H1 (cell line): ENCODE data around the gene RIPOR1. TPM values are rescaled to one million over a fixed set of nuclear protein-coding genes. Genes with fewer than 3 reads are reported as not detected.

Source experiments
- CTCF ChIA-PET: fragments of 300-600 bp; sonication (Branson Sonifier 250); formaldehyde crosslinking; loops from one replicate; lab custom pipeline; 2021; ENCODE audit not compliant: partially characterized antibody; lab: Charles Lee
- POLR2A ChIA-PET: fragments of 300-600 bp; sonication (Branson Sonifier 250); formaldehyde crosslinking; loops from one replicate; lab custom pipeline; 2021; ENCODE audit warnings: inconsistent platforms; ENCODE audit not compliant: partially characterized antibody; lab: Charles Lee
- DNase-seq, 2 experiments: peaks; one replicate each; pipeline versions ENCODE4 v3.0.0 to v3.0.0-alpha.2; 2010 to 2022; ENCODE audit warnings: low spot score in 2 of 2, low read depth in 1 of 2, mixed read lengths in 1 of 2
- FAIRE-seq: peaks from 2 replicates; lab custom pipeline; 2011; peaks lifted over from hg19 to GRCh38; lab: Jason Lieb, UNC
- H2AFZ ChIP-seq: 2 replicates; pipeline ENCODE4 v1.8.1; 2012; ENCODE audit warnings: low read length, inconsistent platforms
- H2AK5ac ChIP-seq: 2 replicates; pipeline ENCODE4 v1.6.1; 2013; ENCODE audit warnings: low read depth, low read length
- H2BK120ac ChIP-seq: replicated peaks from 2 replicates; pipeline ENCODE3; 2013; ENCODE audit warnings: low read depth, low read length, inconsistent platforms
- H2BK12ac ChIP-seq: 2 replicates; pipeline ENCODE4 v1.6.1; 2013; ENCODE audit warnings: low read depth, low read length
- H2BK15ac ChIP-seq: 2 replicates; pipeline ENCODE4 v1.6.1; 2013; ENCODE audit warnings: low read length
- H2BK20ac ChIP-seq: 2 replicates; pipeline ENCODE4 v1.6.1; 2013; ENCODE audit warnings: low read length
- H2BK5ac ChIP-seq: 2 replicates; pipeline ENCODE4 v1.6.1; 2013; ENCODE audit warnings: low read depth, low read length
- H3K14ac ChIP-seq: 2 replicates; pipeline ENCODE4 v1.6.1; 2013; ENCODE audit warnings: inconsistent platforms; ENCODE audit not compliant: insufficient read length
- H3K18ac ChIP-seq: 2 replicates; pipeline ENCODE4 v1.6.1; 2013; ENCODE audit warnings: low read length; ENCODE audit errors: extremely low read depth
- H3K23ac ChIP-seq: 2 replicates; pipeline ENCODE4 v1.6.1; 2013; ENCODE audit warnings: inconsistent platforms; ENCODE audit not compliant: insufficient read length
- H3K23me2 ChIP-seq: 2 replicates; pipeline ENCODE4 v1.6.1; 2013; ENCODE audit warnings: low read depth, low read length
- H3K27ac ChIP-seq: 2 replicates; pipeline ENCODE4 v1.6.1; 2011; ENCODE audit warnings: low read depth, low read length, inconsistent platforms
- H3K27me3 ChIP-seq, 4 experiments: replicated peaks in 1 of 4; 1 replicate in 1 of 4; 2 replicates in 3 of 4; pipeline versions ENCODE4 v1.6.1 to v1.8.1; 2011 to 2013; ENCODE audit warnings: low read length in 3 of 4, mild to moderate bottlenecking in 3 of 4, inconsistent platforms in 2 of 4, mixed read lengths in 2 of 4, moderate library complexity in 1 of 4; ENCODE audit not compliant: control insufficient read depth in 3 of 4, insufficient read depth in 3 of 4; ENCODE audit errors: extremely low read depth in 1 of 4
- H3K36me3 ChIP-seq, 4 experiments: 2 replicates each; pipeline versions ENCODE4 v1.6.1 to v1.8.1; 2011 to 2013; ENCODE audit warnings: mild to moderate bottlenecking in 4 of 4, low read length in 3 of 4, moderate library complexity in 2 of 4, control low read depth in 1 of 4, inconsistent platforms in 1 of 4; ENCODE audit not compliant: insufficient read depth in 4 of 4, control insufficient read depth in 2 of 4
- H3K4ac ChIP-seq: replicated peaks from 2 replicates; pipeline ENCODE3; 2013; ENCODE audit warnings: low read length, low read depth, mixed read lengths, inconsistent platforms; ENCODE audit not compliant: insufficient read length
- H3K4me1 ChIP-seq, 4 experiments: replicated peaks in 1 of 4; 1 replicate in 1 of 4; 2 replicates in 3 of 4; pipeline versions ENCODE4 v1.6.1 to v1.8.1; 2011 to 2013; ENCODE audit warnings: low read length in 3 of 4, inconsistent platforms in 2 of 4, mixed read lengths in 1 of 4; ENCODE audit not compliant: insufficient read depth in 4 of 4, control insufficient read depth in 3 of 4
- H3K4me2 ChIP-seq, 2 experiments: 2 replicates each; pipeline versions ENCODE4 v1.6.1 to v1.8.1; 2011 to 2013; ENCODE audit warnings: low read depth in 2 of 2, low read length in 2 of 2, control low read depth in 1 of 2, inconsistent platforms in 1 of 2, mild to moderate bottlenecking in 1 of 2; ENCODE audit not compliant: insufficient read depth in 1 of 2
- H3K4me3 ChIP-seq, 4 experiments: fragments of 200-600, 300-600 bp in 1 of 4; sonication (generic), shearing (Covaris generic), sonication (Bioruptor Twin) in 1 of 4; 2 replicates each; pipeline versions ENCODE4 v1.5.1 to v1.8.1; 2011 to 2016; ENCODE audit warnings: low read length in 4 of 4, low read depth in 3 of 4, control low read depth in 2 of 4, inconsistent platforms in 2 of 4, mild to moderate bottlenecking in 2 of 4, mixed read lengths in 1 of 4, moderate library complexity in 1 of 4; ENCODE audit not compliant: insufficient read depth in 2 of 4; ENCODE audit errors: extremely low read depth in 1 of 4
- H3K56ac ChIP-seq: replicated peaks from 2 replicates; pipeline ENCODE3; 2013; ENCODE audit warnings: low read depth, mild to moderate bottlenecking, mixed read lengths, low read length, inconsistent platforms; ENCODE audit not compliant: insufficient read length
- H3K79me1 ChIP-seq: 2 replicates; pipeline ENCODE4 v1.6.1; 2013; ENCODE audit warnings: low read depth, low read length, control low read depth
- H3K79me2 ChIP-seq, 2 experiments: 2 replicates each; pipeline versions ENCODE4 v1.6.1 to v1.8.1; 2012 to 2013; ENCODE audit warnings: low read length in 2 of 2, mild to moderate bottlenecking in 2 of 2, inconsistent platforms in 1 of 2; ENCODE audit not compliant: insufficient read depth in 2 of 2, control insufficient read depth in 1 of 2
- H3K9ac ChIP-seq, 4 experiments: replicated peaks in 1 of 4; 1 replicate in 1 of 4; 2 replicates in 3 of 4; pipeline versions ENCODE4 v1.6.1 to v1.8.1; 2011 to 2013; ENCODE audit warnings: low read depth in 3 of 4, low read length in 3 of 4, control low read depth in 2 of 4, mild to moderate bottlenecking in 2 of 4, moderate library complexity in 2 of 4, inconsistent platforms in 1 of 4; ENCODE audit errors: extremely low read depth in 1 of 4
- H3K9me3 ChIP-seq, 2 experiments: 2 replicates each; pipeline versions ENCODE4 v1.6.1 to v1.8.1; 2012 to 2013; ENCODE audit warnings: mild to moderate bottlenecking in 2 of 2, moderate library complexity in 2 of 2, control low read depth in 1 of 2, inconsistent platforms in 1 of 2, low read depth in 1 of 2, low read length in 1 of 2, mixed read lengths in 1 of 2; ENCODE audit not compliant: insufficient read depth in 2 of 2
- H4K20me1 ChIP-seq, 2 experiments: replicated peaks in 1 of 2; 2 replicates each; pipeline versions ENCODE3 to v1.8.1; 2011 to 2013; ENCODE audit warnings: inconsistent platforms in 2 of 2, low read length in 2 of 2, mild to moderate bottlenecking in 1 of 2; ENCODE audit not compliant: insufficient read depth in 2 of 2, control insufficient read depth in 1 of 2
- H4K5ac ChIP-seq: 2 replicates; pipeline ENCODE4 v1.6.1; 2013; ENCODE audit warnings: low read length, low read depth, mixed read lengths, inconsistent platforms; ENCODE audit not compliant: insufficient read length
- H4K8ac ChIP-seq: 2 replicates; pipeline ENCODE4 v1.8.0; 2013; ENCODE audit warnings: mild to moderate bottlenecking, moderate library complexity, low read length, inconsistent platforms; ENCODE audit not compliant: insufficient read depth; ENCODE audit errors: extremely low read depth
- H4K91ac ChIP-seq: replicated peaks from 2 replicates; pipeline ENCODE3; 2013; ENCODE audit warnings: low read length, mixed read lengths, inconsistent platforms; ENCODE audit not compliant: insufficient read length
- CHD2 ChIP-seq: IDR thresholded peaks from 2 replicates; pipeline ENCODE4 v1.6.1; 2012; ENCODE audit warnings: low read length, improper control_type of control experiment
- CREB1 ChIP-seq: IDR thresholded peaks from 2 replicates; pipeline ENCODE4 v1.6.1; 2012; ENCODE audit warnings: inconsistent platforms
- CTBP2 ChIP-seq: IDR thresholded peaks from 2 replicates; pipeline ENCODE4 v1.7.0; 2011; ENCODE audit warnings: borderline replicate concordance, mild to moderate bottlenecking, moderate library complexity, mixed read lengths, low read length; ENCODE audit not compliant: insufficient read depth, insufficient read length
- CTCF ChIP-seq, 3 experiments: IDR thresholded peaks; 1 replicate in 2 of 3; 2 replicates in 1 of 3; pipeline versions ENCODE4 v1.5.1 to v1.6.1; 2011; ENCODE audit warnings: low read length in 3 of 3, mild to moderate bottlenecking in 3 of 3, inconsistent platforms in 2 of 3, low read depth in 1 of 3, moderate library complexity in 1 of 3; ENCODE audit not compliant: insufficient read depth in 1 of 3; ENCODE audit errors: control extremely low read depth in 1 of 3
- EGR1 ChIP-seq: IDR thresholded peaks from 2 replicates; pipeline ENCODE4 v1.6.1; 2011; ENCODE audit warnings: low read depth, low read length, borderline replicate concordance
- NANOG ChIP-seq: IDR thresholded peaks from 2 replicates; pipeline ENCODE4 v1.6.1; 2011; ENCODE audit warnings: low read length, low read depth, mild to moderate bottlenecking, inconsistent platforms; ENCODE audit not compliant: insufficient read depth, poor library complexity, severe bottlenecking
- POLR2A ChIP-seq, 2 experiments: IDR thresholded peaks; 1 replicate in 1 of 2; 2 replicates in 1 of 2; pipeline ENCODE4 v1.6.1; 2011; ENCODE audit warnings: low read depth in 2 of 2, low read length in 2 of 2, mild to moderate bottlenecking in 2 of 2; ENCODE audit errors: control extremely low read depth in 1 of 2
- RAD21 ChIP-seq, 2 experiments: IDR thresholded peaks in 1 of 2; conservative IDR thresholded peaks in 1 of 2; 2 replicates each; pipeline ENCODE4 v1.6.1; 2011; ENCODE audit warnings: low read depth in 2 of 2, low read length in 2 of 2, improper control_type of control experiment in 1 of 2, inconsistent platforms in 1 of 2, mild to moderate bottlenecking in 1 of 2, moderate library complexity in 1 of 2
- RFX5 ChIP-seq: IDR thresholded peaks from 2 replicates; pipeline ENCODE4 v1.6.1; 2011; ENCODE audit warnings: low read depth, low read length, improper control_type of control experiment, borderline replicate concordance
- SIRT6 ChIP-seq: IDR thresholded peaks from one replicate; pipeline ENCODE4 v1.7.1; 2012; ENCODE audit warnings: low read length, inconsistent platforms
- WGBS, 2 experiments: shearing (Covaris generic) in 1 of 2; methylation state at CpG; one replicate each; pipeline versions ENCODE4 v1.1.6 to v1.1.7; 2013 to 2015; ENCODE audit warnings: low lambda C conversion rate in 2 of 2, mixed read lengths in 2 of 2, inconsistent platforms in 1 of 2, low coverage in 1 of 2, missing lambda C conversion rate in 1 of 2; ENCODE audit not compliant: insufficient replicate concordance in 2 of 2, insufficient coverage in 1 of 2, insufficient read length in 1 of 2; ENCODE audit errors: extremely low coverage in 1 of 2, missing lambda C conversion rate in 1 of 2; 5-methylcytosine and 5-hydroxymethylcytosine counted together
- polyA plus RNA-seq, 7 experiments: library from polyadenylated mRNA; depleted of rRNA in 3 of 7; stranded (reverse) in 5 of 7; unstranded in 2 of 7; fragments of >200 nt in 5 of 7; fragments of 200-250 nt in 2 of 7; gene quantifications; 1 replicate in 5 of 7; 2 replicates in 1 of 7; 4 replicates in 1 of 7; pipeline versions ENCODE4 v1.2.1 to v1.2.3, GENCODE V29; 2011 to 2013; ENCODE audit warnings: missing spikeins in 2 of 7, mixed read lengths in 2 of 7
- total RNA-seq: library from RNA; stranded (reverse); fragmentation: NEBNext Ultra II Directional; extraction: Animal tissue kit (Norgen Biotek cat#: 25700); gene quantifications from 2 replicates; pipeline ENCODE4 v1.2.1, GENCODE V29; 2021

The RIPOR1 gene
- total and polyA plus RNA-seq, 2 of the 8 experiments (the other 6 are each of a cell fraction or from before 2014, with no cell fraction given) = 2.7 to 10.1 TPM

- whole genome bisulfite sequencing, 2 experiments = 71% methylated on average over 9 of the region's 9 CpGs; no CpG with 5 or more reads in 1 of the 2 experiments
- Histone ChIP-seq H3K4ac (no peak overlapping the region), H4K20me1 (peaks cover 6 to 30% of the 10 kb centered on the region in 2 experiments)
These were observed 4.5 kb downstream of the RIPOR1 start for GRCh38 chr16:67533024-67533560.

More at GRCh38 chr16:67533024-67533560, 4.5 kb downstream of the RIPOR1 start:
- Histone ChIP-seq H3K4me3 (no peak overlapping the region), H3K14ac (no peak overlapping the region), H3K9me3 (no peaks in the 10 kb centered on the region), H3K27ac (no peak overlapping the region), H3K36me3 (no peaks in the 10 kb centered on the region), H4K5ac (no peak overlapping the region), H2BK5ac (no peak overlapping the region), H2BK120ac (no peak overlapping the region), H3K9ac (no peak overlapping the region), H3K79me1 (no peaks in the 10 kb centered on the region), H3K23ac (no peak overlapping the region), H2BK12ac (no peak overlapping the region), H4K8ac (no peak overlapping the region), H2AK5ac (no peak overlapping the region), H3K27me3 (peaks cover 62 to 98% (median 91%) of the 10 kb centered on the region in 4 experiments), H2BK15ac (no peak overlapping the region), H3K56ac (no peak overlapping the region), H4K91ac (no peak overlapping the region), H2AFZ (no peak overlapping the region), H3K23me2 (peaks cover 26% of the 10 kb centered on the region; the same call in 1 of the 2 replicates), H3K79me2 (no peaks in the 10 kb centered on the region), H3K18ac (no peak overlapping the region), H3K4me2 (no peak overlapping the region), H3K4me1 (peaks cover 0 to 12% (median 8%) of the 10 kb centered on the region in 4 experiments; a peak in 6 of 7 replicates), H2BK20ac (no peak overlapping the region)
- ChIA-PET CTCF (interaction anchor here (0.6 to 4.3 kb wide), 21 partner anchors 10 to 281 kb away, joined by 3 to 63 read pairs (median 4); partner anchors contain the start of genes ATP6V0D1, C16orf86, CARMIL2 and ENKD1), POLR2A (interaction anchor here (0.9 to 1.3 kb wide), 2 partner anchors 11 to 30 kb away, joined by 3 to 5 read pairs; partner anchors contain the start of gene CTCF)
- no peak for DNase-seq
- no peak for FAIRE-seq
- TF ChIP-seq POLR2A (IDR thresholded peaks at IDR 0.05; ENCODE audit: control extremely low read depth in 1 of 2, low read depth in 2 of 2, low read length in 2 of 2) (no peak), CTCF (IDR thresholded peaks at IDR 0.05; ENCODE audit: control extremely low read depth in 1 of 3, insufficient read depth in 1 of 3, low read depth in 1 of 3, low read length in 3 of 3) (no peak), CTBP2 (no peak), NANOG (no peak), RFX5 (no peak), CHD2 (no peak), CREB1 (no peak), SIRT6 (no peak), RAD21 (IDR thresholded peaks at IDR 0.05 in 1 of 2, conservative IDR thresholded peaks at IDR 0.05 in 1 of 2; ENCODE audit: low read depth in 2 of 2, low read length in 2 of 2) (no peak), EGR1 (no peak)
